AG09319 (cell line): Measurements from ENCODE around the gene SLC24A4.

Source experiments
- DNase-seq: peaks from one replicate; pipeline ENCODE4 v3.0.0-alpha.2; 2010; ENCODE audit warnings: low read depth; ENCODE audit errors: extremely low read depth
- TF ChIP-seq, protein P1 (sequence below): IDR thresholded peaks from 2 replicates; pipeline ENCODE4 v1.5.1; 2011; ENCODE audit warnings: low read depth, mild to moderate bottlenecking, inconsistent platforms, low read length, moderate library complexity

Gene SLC24A4

DNA sequence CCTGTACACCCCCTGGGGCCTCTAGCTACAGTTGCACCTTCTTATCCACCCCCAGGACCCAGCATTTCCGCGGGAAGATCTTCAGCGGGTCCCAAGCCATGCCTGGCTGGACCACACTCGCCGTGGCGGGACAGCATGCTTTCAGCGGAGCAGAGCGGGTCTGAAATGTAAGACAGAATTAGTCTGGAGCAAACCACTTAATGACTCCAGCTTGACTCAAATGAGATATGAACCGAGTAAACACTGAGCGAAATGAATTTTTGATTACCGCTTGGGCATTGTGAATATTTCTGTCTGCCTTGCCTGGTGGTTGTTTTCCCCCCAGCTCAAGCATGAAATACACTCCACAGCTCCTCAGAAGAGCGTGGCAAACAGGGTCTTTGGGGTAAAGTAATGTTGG lies 60.8 kb downstream of the SLC24A4 start:
- DNase-seq: no peak
- TF ChIP-seq, protein P1, sequence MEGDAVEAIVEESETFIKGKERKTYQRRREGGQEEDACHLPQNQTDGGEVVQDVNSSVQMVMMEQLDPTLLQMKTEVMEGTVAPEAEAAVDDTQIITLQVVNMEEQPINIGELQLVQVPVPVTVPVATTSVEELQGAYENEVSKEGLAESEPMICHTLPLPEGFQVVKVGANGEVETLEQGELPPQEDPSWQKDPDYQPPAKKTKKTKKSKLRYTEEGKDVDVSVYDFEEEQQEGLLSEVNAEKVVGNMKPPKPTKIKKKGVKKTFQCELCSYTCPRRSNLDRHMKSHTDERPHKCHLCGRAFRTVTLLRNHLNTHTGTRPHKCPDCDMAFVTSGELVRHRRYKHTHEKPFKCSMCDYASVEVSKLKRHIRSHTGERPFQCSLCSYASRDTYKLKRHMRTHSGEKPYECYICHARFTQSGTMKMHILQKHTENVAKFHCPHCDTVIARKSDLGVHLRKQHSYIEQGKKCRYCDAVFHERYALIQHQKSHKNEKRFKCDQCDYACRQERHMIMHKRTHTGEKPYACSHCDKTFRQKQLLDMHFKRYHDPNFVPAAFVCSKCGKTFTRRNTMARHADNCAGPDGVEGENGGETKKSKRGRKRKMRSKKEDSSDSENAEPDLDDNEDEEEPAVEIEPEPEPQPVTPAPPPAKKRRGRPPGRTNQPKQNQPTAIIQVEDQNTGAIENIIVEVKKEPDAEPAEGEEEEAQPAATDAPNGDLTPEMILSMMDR: no peak

DNA sequence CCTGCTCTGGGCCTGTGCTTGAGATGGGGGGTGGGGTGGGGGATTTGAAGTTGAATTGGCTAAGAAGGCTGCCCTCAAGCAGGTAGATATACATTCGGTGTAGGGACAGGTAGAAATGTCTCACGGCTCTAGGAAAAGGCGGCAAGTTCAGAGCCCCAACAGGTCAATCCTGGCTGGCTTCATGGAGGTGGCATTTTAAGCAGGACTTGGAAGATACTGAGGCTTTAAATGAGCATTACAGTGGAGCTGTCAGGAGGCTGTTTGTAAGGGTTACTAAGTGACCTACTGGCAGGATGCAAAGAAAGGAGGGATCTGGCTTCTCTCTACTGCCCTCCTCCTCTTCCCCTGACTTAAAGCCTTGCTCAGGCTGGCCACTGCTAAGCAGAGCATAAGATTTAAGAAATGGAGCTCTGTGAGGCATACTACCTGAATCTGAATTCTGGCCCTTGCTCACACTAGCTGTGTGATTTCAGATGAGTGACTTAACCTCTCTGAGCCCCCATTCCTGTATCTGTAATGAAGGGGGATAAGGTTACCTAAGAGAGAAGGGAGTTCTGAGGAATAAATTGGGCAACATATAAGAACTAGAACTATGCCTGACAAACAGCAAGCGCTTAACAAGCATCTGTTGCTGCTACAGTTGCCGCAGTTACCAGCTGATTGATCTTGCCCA lies 61.6 kb downstream of the SLC24A4 start:
- DNase-seq: no peak
- TF ChIP-seq, protein P1: no peak

DNA sequence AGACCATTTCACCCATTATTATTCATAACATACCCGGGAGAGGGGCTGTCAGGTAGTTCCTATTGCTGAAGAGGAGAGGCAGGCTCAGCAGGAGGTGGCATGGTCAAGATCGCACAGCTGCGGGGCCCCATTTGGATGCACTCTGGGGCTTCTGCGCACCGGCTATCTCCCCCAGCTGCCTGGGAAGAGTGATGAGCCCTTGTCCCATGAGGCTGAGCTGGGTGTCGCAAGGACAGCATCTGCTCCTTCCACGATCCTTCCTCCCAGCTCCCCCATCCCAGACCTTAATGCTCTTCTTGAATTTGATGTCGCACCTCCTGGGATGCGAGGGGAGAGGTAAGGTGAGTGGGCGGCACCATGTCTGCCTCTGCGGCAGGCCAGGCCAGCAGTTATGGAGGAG lies 62.6 kb downstream of the SLC24A4 start:
- DNase-seq: no peak

DNA sequence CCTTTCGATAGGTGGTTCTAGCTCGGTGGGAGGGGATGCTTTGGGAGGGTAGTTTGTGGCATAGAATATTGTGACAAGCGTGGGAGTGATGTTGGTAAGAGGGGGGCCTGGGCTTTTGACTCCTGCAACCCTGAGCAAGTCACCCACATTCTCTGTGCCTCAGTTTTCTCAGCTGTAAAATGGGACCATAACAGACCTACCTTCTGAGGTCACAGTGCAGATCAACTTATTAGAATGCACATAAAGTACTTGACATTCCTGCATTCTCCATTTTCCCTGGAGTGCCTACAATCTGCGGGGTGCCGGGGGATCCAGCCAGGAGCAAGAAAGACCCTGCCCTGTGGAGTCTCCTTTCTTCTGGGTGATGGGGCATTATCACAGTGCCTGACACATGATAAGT lies 63.2 kb downstream of the SLC24A4 start:
- TF ChIP-seq, protein P1: no peak
- no peak for DNase-seq

More for the DNA sequence above, 62.6 kb downstream of the SLC24A4 start:
- TF ChIP-seq, protein P1: no peak

DNA sequence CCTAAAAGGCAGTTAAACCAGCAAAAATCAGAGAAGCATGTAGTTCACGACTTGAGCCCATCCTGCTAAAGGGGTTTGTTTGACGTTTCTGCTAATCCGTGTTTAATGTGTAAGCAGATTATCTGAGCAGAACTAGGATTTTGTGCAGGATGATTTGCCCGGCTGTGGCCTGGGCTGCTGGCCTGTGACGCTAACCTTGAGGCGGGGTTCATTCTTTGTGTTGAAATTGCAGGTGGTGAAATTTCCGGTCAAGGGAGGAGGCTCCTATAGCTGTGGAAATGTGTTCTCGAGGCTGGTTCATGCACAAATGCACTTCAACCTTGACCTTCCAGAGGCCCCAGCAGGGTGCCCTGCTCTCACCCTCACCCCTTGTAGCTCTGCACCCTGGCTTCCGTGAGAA lies 63.7 kb downstream of the SLC24A4 start:
- TF ChIP-seq, protein P1: no peak
- no peak for DNase-seq

DNA sequence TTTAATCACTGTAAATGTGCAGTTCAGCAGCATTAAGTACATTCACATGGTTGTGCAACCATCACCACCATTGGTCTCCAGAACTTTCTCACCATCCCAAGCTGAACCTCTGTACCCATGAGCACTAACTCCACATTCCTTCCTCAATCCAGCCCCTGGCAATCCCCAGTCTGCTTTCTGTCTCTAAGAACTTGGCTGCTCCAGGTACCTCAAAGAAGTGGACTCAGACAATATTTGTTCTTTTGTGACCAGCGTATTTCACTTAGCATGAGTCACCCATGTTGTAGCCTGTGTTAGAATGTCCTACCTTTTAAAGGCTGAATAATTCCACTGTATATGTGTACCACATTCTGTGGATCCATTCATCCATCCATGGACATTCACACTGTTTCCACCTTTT lies 64.6 kb downstream of the SLC24A4 start:
- TF ChIP-seq, protein P1: no peak

DNA sequence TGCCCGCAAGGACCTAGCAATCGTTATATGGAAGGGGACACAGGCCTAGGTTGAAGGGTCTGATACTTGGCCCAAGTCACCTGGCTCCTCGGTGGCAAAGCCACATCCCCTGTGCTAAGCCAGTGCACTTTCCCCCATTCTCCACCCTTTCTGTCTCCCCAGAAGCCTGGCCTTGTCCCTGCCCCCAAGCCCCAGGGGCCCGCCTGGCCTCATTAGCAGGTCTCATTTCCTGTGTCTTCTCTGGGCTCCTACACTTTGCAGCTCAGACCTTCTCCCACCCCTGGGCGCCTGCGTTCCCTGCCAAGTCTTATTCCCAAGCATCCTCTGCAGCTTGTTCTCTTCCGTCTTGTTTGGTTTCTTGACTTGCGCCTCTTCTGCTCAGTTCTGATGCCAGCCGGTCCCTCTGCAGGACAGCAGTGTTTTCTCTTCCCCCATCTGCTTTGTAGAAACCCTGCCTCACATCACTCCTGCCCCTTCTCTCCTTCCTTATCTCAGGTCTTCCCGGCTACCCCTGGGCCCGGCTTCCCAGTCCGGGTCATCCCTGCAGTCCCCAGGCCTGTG lies 66.7 kb downstream of the SLC24A4 start:
- TF ChIP-seq, protein P1: no peak
- DNase-seq: no peak

More for the DNA sequence above, 64.6 kb downstream of the SLC24A4 start:
- no peak for DNase-seq
